ENCODE results near the gene KLK6. TPM values are rescaled to one million over a fixed set of nuclear protein-coding genes. Genes with fewer than 3 reads are reported as not detected.

KLK6 gene
- polyA plus RNA-seq, 3 donors, result not detected

GRCh38 chr19:50944795-50945194 is 24.6 kb downstream of the KLK6 start:
- peaks cover 0 to 8% (median 5%) of the 10 kb centered on the region in 3 donors for H3K27me3 Mint-ChIP-seq (ENCODE audit: low read depth in 3 of 3)
- no peaks in the 10 kb centered on the region for H4K20me1 ChIP-seq (ENCODE audit: insufficient read depth, low read length)
- H3K4me3 Mint-ChIP-seq, result no peak overlapping the region
- 66% methylated on average over 4 of the region's 4 CpGs for WGBS (ENCODE audit: insufficient coverage)
- H3K27ac ChIP-seq (ENCODE audit: low read depth in 1 of 2, low read length in 2 of 2), result no peak overlapping the region
- H3K4me3 ChIP-seq (replicated peaks in 1 of 3; ENCODE audit: low read depth in 2 of 3, low read length in 3 of 3), result no peak overlapping the region
- DNase-seq, result no peak
- peaks cover 4 to 11% (median 7%) of the 10 kb centered on the region in 7 donors for H3K9me3 Mint-ChIP-seq
- no peaks in the 10 kb centered on the region for H3K4me1 Mint-ChIP-seq
- H3K9ac ChIP-seq (ENCODE audit: insufficient read depth, low read length, poor library complexity, severe bottlenecking), result no peak overlapping the region
- H3K36me3 ChIP-seq (replicated peaks in 1 of 2; ENCODE audit: control insufficient read depth in 1 of 2, insufficient read depth in 2 of 2, low read length in 2 of 2), result no peaks in the 10 kb centered on the region
- intact Hi-C loops (cut with micrococcal nuclease), result no loop called here
- peak overlapping the region in 1 of 7 donors; percentile 0 for H3K27ac Mint-ChIP-seq
- H3K9me3 ChIP-seq (replicated peaks in 1 of 2; ENCODE audit: control insufficient read depth in 1 of 2, insufficient read depth in 1 of 2, low read length in 2 of 2), result peaks cover 0 to 9% of the 10 kb centered on the region in 2 donors
- no peaks in the 10 kb centered on the region for H3K4me1 ChIP-seq (ENCODE audit: control insufficient read depth in 1 of 2, insufficient read depth in 2 of 2, low read length in 2 of 2)
- TF ChIP-seq CTCF (IDR thresholded peaks at IDR 0.05), result no peak
- H3K27me3 ChIP-seq (ENCODE audit: control insufficient read depth in 2 of 2, insufficient read depth in 2 of 2, low read length in 2 of 2), result no peaks in the 10 kb centered on the region
- H3K79me2 ChIP-seq (ENCODE audit: insufficient read depth, low read length), result no peaks in the 10 kb centered on the region
- no peaks in the 10 kb centered on the region for H3K36me3 Mint-ChIP-seq
- H3K4me2 ChIP-seq (replicated peaks; ENCODE audit: extremely low read depth, low read length, poor library complexity, severe bottlenecking), result no peak overlapping the region
- no peak overlapping the region for H2AFZ ChIP-seq (ENCODE audit: insufficient read depth, low read depth, low read length, poor library complexity, severe bottlenecking)

GRCh38 chr19:50943074-50943828 is 26.1 kb downstream of the KLK6 start:
- Histone ChIP-seq H3K9me3 (replicated peaks in 1 of 2; ENCODE audit: control insufficient read depth in 1 of 2, insufficient read depth in 1 of 2, low read length in 2 of 2) (peaks cover 0 to 12% of the 10 kb centered on the region in 2 donors), H2AFZ (ENCODE audit: insufficient read depth, low read depth, low read length, poor library complexity, severe bottlenecking) (no peak overlapping the region), H3K9ac (ENCODE audit: insufficient read depth, low read length, poor library complexity, severe bottlenecking) (no peak overlapping the region), H3K79me2 (ENCODE audit: insufficient read depth, low read length) (no peaks in the 10 kb centered on the region), H3K27me3 (ENCODE audit: control insufficient read depth in 2 of 2, insufficient read depth in 2 of 2, low read length in 2 of 2) (no peaks in the 10 kb centered on the region), H3K27ac (ENCODE audit: low read depth in 1 of 2, low read length in 2 of 2) (no peak overlapping the region), H3K4me1 (ENCODE audit: control insufficient read depth in 1 of 2, insufficient read depth in 2 of 2, low read length in 2 of 2) (no peaks in the 10 kb centered on the region), H3K36me3 (replicated peaks in 1 of 2; ENCODE audit: control insufficient read depth in 1 of 2, insufficient read depth in 2 of 2, low read length in 2 of 2) (no peaks in the 10 kb centered on the region), H3K4me3 (replicated peaks in 1 of 3; ENCODE audit: low read depth in 2 of 3, low read length in 3 of 3) (no peak overlapping the region), H3K4me2 (replicated peaks; ENCODE audit: extremely low read depth, low read length, poor library complexity, severe bottlenecking) (no peak overlapping the region), H4K20me1 (ENCODE audit: insufficient read depth, low read length) (no peaks in the 10 kb centered on the region)
- no peaks in the 10 kb centered on the region for H3K4me1 Mint-ChIP-seq
- intact Hi-C loops (cut with micrococcal nuclease), result no loop called here
- 88% methylated on average over 6 of the region's 10 CpGs for WGBS (ENCODE audit: insufficient coverage)
- TF ChIP-seq CTCF (IDR thresholded peaks at IDR 0.05), result no peak
- no peak for DNase-seq
- no peak overlapping the region for H3K27ac Mint-ChIP-seq
- no peak overlapping the region for H3K4me3 Mint-ChIP-seq
- peaks cover 4 to 14% (median 7%) of the 10 kb centered on the region in 7 donors for H3K9me3 Mint-ChIP-seq
- H3K27me3 Mint-ChIP-seq (ENCODE audit: low read depth in 3 of 3), result peaks cover 4 to 8% (median 5%) of the 10 kb centered on the region in 3 donors
- no peaks in the 10 kb centered on the region for H3K36me3 Mint-ChIP-seq
